Measurements from ENCODE around the gene TIMP3.

TIMP3 gene

DNA sequence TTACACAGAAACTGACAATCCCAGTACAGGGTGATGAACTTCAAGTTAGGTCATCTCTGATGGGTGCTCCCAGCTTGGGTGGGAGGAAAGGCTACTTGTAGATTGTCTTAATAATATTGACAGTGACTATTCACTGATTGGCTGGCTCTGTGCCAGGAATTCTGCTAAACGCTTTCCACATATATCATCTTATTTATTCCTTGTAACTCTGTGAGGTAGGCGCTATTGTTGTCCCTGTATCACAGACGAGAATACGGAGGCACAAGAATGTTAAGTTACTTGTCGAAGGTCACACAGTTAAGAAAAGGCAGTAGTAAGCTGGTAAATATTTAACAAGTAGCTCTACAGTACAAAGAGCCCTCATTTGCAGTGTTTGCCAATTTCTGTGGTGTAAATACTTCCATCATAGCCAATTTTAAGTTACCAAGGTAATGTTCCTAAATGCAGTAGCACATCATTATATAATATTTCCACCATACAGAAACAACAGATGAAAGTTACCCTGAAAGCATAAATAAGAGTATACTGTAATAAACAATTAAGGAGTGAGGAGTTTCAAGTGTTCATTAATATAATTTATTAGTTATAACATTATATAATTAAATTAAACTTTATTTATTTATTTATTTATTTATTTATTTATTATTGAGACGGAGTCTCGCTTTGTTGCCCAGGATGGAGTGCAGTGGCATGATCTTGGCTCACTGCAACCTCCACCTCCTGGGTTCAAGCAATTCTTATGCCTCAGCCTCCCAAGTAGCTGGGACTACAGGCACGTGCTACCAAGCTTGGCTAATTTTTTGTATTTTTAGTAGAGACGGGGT, 11.5 kb upstream of the TIMP3 start:
- TF ChIP-seq MYC (IDR thresholded peaks at IDR 0.05; ENCODE audit: low read depth, low read length) = no peak
- TF ChIP-seq POLR2A (IDR thresholded peaks at IDR 0.05; ENCODE audit: extremely low read depth, insufficient read length) = no peak
- TF ChIP-seq, protein P1, sequence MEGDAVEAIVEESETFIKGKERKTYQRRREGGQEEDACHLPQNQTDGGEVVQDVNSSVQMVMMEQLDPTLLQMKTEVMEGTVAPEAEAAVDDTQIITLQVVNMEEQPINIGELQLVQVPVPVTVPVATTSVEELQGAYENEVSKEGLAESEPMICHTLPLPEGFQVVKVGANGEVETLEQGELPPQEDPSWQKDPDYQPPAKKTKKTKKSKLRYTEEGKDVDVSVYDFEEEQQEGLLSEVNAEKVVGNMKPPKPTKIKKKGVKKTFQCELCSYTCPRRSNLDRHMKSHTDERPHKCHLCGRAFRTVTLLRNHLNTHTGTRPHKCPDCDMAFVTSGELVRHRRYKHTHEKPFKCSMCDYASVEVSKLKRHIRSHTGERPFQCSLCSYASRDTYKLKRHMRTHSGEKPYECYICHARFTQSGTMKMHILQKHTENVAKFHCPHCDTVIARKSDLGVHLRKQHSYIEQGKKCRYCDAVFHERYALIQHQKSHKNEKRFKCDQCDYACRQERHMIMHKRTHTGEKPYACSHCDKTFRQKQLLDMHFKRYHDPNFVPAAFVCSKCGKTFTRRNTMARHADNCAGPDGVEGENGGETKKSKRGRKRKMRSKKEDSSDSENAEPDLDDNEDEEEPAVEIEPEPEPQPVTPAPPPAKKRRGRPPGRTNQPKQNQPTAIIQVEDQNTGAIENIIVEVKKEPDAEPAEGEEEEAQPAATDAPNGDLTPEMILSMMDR (IDR thresholded peaks at IDR 0.05; ENCODE audit: low read depth, low read length) = no peak
- TF ChIP-seq, protein P2, sequence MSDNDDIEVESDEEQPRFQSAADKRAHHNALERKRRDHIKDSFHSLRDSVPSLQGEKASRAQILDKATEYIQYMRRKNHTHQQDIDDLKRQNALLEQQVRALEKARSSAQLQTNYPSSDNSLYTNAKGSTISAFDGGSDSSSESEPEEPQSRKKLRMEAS (IDR thresholded peaks at IDR 0.05; ENCODE audit: low read depth, low read length) = no peak

DNA sequence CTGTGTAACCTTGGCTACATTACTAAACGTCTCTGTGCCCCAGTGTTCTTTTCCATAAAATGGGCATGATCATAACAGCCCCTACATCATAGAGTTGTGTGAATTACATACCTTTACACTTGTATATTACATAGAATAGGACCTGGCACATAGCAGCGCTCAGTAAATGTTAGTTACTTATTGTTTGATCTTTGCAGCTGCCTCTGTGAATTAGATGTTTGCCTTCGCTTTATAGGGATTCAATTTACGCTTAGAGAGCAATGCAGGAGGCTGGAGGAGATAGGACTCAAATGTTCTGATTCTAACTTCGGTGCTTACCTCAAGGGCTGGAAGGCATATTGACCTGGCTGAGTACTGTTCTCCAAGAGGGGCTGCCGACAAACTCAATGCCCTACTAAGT, 10.4 kb upstream of the TIMP3 start:
- DNase-seq (ENCODE audit: low read depth) = no peak
- TF ChIP-seq, protein P2 (IDR thresholded peaks at IDR 0.05; ENCODE audit: low read depth, low read length) = no peak
- no peak for TF ChIP-seq POLR2A (IDR thresholded peaks at IDR 0.05; ENCODE audit: extremely low read depth, insufficient read length)
- TF ChIP-seq MYC (IDR thresholded peaks at IDR 0.05; ENCODE audit: low read depth, low read length) = no peak
- TF ChIP-seq, protein P1 (IDR thresholded peaks at IDR 0.05; ENCODE audit: low read depth, low read length) = no peak
- no peak overlapping the region for H3K4me3 ChIP-seq (ENCODE audit: low read depth, low read length)

More for the DNA sequence above, 11.5 kb upstream of the TIMP3 start:
- H3K4me3 ChIP-seq (ENCODE audit: low read depth, low read length) = no peak overlapping the region
- no peak for DNase-seq (ENCODE audit: low read depth)

DNA sequence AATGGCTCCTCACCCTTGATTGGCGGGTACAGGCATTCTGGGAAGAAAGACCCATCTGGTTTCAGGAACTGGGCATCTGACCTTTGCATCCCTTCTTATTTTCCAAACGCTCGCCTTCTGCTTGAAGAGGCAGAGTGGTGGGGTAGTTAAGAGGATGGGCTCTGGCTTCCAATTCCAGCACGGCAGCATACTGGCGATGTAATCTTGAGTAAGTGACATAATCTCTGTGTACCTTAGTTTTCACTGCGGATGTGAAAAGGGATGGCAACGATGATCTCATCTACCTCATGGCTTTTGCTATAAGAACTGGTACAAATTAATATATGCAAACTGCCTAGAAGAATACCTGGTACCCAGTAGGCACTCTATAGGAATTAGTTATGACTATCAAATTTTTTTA, 10.0 kb upstream of the TIMP3 start:
- H3K4me3 ChIP-seq (ENCODE audit: low read depth, low read length) = no peak overlapping the region
- DNase-seq (ENCODE audit: low read depth) = no peak
- TF ChIP-seq POLR2A (IDR thresholded peaks at IDR 0.05; ENCODE audit: extremely low read depth, insufficient read length) (no peak), MYC (IDR thresholded peaks at IDR 0.05; ENCODE audit: low read depth, low read length) (no peak)
- TF ChIP-seq, protein P1 (IDR thresholded peaks at IDR 0.05; ENCODE audit: low read depth, low read length) = no peak
- TF ChIP-seq, protein P2 (IDR thresholded peaks at IDR 0.05; ENCODE audit: low read depth, low read length) = no peak

DNA sequence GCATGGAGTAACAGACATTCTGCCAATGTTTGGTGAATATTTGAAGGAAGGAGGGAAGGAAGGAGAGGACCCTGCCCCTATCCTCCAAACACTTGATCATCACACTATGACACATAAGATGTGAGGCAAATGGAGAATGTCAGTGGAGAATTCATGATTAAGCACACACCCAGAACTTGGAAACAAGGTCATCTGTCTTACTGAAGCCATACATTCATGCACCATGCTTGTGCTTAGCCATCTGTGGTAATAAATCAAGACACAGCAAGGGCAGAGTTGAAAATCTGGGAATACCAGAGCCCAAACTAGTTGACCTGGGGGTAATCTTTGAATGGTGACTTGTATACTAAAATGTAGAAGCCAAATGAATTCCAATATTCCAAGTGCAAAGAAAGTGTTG, 7.9 kb upstream of the TIMP3 start:
- TF ChIP-seq POLR2A (IDR thresholded peaks at IDR 0.05; ENCODE audit: extremely low read depth, insufficient read length) = no peak
- TF ChIP-seq MYC (IDR thresholded peaks at IDR 0.05; ENCODE audit: low read depth, low read length) = no peak
- TF ChIP-seq, protein P2 (IDR thresholded peaks at IDR 0.05; ENCODE audit: low read depth, low read length) = no peak
- TF ChIP-seq, protein P1 (IDR thresholded peaks at IDR 0.05; ENCODE audit: low read depth, low read length) = no peak
- DNase-seq (ENCODE audit: low read depth) = no peak
- H3K4me3 ChIP-seq (ENCODE audit: low read depth, low read length) = no peak overlapping the region

DNA sequence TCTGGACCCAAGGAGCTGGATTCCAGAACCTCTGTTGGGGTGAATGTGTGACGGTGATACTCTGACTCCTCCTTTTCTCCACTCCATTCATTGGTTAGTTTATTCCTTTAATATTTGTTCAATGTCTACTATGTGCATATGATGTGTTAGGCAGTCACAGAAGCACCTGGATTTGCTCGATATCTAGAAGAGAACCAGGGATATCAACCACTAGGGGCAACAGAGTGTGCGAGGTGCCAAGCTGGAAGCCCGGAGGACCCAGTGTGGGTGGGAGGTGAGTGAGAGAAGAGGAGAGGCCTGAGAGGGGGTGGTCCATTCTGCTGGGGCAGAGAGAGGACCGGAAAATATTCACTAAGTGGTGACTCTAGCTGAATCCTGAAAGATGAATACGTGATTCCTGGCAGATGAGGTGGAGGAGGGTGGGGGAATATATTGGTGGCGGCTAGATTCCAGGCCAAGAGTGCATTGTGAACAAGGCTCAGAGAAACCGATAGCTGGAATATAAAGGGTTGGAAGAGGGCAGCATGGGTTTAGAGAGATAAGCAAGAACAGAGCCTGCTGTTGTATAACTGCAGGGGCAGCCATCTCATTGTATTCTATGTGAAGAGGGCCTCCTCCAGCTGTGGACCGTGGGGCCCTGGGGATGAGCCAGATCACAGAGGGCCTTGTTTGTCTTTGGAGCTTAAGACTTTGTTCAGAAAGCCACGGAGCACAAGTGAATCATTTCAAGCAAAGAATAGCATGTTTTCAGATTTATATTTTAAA, 6.9 kb upstream of the TIMP3 start:
- DNase-seq (ENCODE audit: low read depth) = no peak
- TF ChIP-seq, protein P1 (IDR thresholded peaks at IDR 0.05; ENCODE audit: low read depth, low read length) = peak; percentile 21
- TF ChIP-seq, protein P2 (IDR thresholded peaks at IDR 0.05; ENCODE audit: low read depth, low read length) = no peak
- H3K4me3 ChIP-seq (ENCODE audit: low read depth, low read length) = no peak overlapping the region

All from NB4 (cell line).